Daoy (cell line): ENCODE measurements around the gene CD209. TPM values are rescaled to one million over a fixed set of nuclear protein-coding genes. Genes with fewer than 3 reads are reported as not detected.

ENCODE experiments used
- DNase-seq: peaks from one replicate; pipeline ENCODE4 v3.0.0-alpha.2; 2015; ENCODE audit warnings: low read depth
- total RNA-seq: library from RNA; depleted of rRNA; stranded (reverse); fragments of >200 nt; shearing (Covaris generic); gene quantifications from 2 replicates; pipeline ENCODE4 v1.2.3, GENCODE V29; 2014

CD209 gene
- total RNA-seq, 1 experiment from 2014 or later: not detected

DNA sequence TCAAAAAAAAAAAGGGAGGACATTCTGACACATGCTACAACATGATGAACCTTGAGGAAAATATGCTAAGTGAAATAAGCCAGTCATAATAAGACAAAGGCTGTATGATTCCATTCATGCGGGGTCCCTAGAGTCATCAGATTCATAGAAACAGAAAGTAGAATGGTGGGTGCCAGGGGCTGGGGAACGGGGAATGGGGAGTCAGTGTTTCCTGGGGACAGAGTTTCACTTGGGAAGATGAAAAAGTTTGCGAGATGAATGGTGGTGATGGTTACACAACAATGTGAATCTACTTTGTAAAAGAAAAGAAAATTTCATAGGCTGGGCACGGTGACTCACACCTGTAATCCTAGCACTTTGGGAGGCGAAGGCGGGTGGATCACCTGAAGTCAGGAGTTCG, 9.3 kb downstream of the CD209 start:
- no peak for DNase-seq

DNA sequence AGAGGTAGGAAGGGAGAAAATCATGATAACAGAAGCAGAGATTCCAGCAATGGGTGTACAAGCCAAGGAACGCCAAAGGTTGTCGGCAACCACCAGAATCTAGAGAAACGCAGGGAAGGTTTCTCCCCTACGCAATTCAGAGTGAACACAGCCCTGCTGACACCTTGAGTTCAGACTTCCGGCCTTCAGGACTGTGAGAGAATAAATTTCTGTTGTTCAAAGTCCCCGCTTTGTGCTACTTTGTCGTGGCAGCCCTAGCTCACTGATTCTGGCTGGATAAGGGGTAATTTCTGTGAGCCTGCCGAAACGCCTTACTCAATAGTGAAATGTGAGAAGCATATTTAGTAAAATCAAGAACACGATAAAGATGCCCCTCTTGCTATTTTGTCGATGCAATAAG, 10.1 kb downstream of the CD209 start:
- no peak for DNase-seq

DNA sequence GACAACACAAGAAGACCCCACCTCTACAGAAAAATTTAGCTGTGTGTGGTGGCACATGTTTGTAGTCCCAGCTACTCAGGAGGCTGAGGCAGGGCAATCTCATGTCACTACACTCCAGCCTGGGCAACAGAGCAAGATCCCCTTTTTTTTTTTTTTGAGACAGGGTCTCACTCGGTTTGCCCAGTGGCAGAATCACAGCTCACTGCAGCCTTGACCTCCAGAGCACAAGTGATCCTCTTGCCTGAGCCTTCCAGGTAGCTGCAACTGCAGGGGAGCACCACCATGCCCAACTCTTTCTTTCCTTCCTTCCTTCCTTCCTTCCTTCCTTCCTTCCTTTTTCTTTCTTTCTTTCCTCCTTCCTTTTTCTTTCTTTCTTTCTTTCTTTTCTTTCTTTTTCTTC, 11.2 kb downstream of the CD209 start:
- DNase-seq: no peak

- no peak for DNase-seq
Observed at GRCh38 chr19:7734220-7735203, 12.8 kb downstream of the CD209 start.

DNA sequence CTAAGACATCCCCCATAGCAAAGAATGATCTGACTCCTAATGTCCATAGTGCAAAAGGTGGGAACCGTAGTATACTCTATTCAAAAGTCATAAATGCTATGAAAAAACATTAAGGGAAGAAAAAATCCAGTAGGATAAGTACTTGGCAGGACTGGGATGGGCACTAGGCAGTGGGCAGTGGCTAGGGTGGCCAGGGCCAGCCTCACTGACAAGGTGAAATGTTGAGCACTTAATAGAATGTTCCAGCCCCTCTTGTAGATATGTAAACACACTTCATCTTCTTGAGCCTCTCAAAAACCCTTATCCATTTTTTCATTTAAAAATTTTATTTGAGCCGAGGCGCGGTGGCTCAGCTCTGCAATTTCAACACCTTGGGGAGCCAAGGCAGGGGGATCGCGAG, 14.0 kb downstream of the CD209 start:
- no peak for DNase-seq

GRCh38 chr19:7732045-7732444, 15.3 kb downstream of the CD209 start, which contains the start of gene CLEC4G:
TSS of gene CLEC4G (minus strand) at chr19:7732110. CDS start at chr19:7732102, 8 bp downstream.
- DNase-seq: no peak

- no peak for DNase-seq
Observed at GRCh38 chr19:7731615-7732014, 15.7 kb downstream of the CD209 start.

- DNase-seq: no peak
Observed at GRCh38 chr19:7731218-7731595, 16.1 kb downstream of the CD209 start.

DNA sequence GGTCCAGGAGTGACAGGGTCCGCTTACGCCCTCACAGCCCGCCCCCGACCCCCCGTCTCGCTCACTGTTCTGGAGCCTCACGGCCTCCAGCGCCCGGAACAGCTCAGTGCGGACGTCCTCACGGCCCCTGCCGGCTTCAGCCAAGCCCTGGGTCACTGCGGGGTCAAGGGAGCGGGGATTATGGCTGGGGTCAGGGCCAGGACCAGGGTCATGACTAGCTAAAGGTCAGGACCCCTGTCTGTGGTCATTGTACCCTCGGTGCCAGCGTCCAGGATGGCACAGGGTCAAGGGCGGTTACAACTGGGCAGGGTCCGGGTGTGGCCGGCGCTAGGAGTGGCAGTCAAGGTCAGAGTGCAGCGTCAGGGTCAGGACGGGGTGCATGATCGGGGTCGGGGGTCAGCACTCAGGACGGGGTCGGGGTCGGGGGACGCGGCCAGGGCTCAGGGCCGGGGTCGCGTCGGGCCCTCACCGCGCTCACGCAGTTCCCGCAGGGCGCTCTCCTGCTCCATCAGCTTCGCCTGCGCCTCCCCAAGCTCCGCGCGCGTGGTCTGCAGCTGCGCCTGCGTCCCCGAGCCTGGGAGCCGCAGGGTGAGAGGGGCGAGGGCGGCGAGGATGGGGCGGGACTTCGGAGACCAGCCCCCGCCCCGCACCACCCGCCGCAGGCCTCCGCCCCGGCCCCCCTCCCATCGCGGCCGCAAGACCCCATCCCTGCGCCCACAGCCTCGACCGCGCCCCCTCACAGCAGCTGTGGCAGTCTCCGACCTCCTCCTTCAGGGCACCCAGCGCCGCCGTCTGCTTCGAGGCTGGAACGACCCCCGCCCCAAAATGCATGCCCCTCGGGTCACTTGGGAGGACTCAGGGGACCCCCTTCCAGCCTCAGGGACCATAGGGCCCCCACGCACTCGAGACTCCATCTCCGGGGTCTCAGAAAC, 16.8 kb downstream of the CD209 start:
- DNase-seq: no peak

GRCh38 chr19:7729831-7730285, 17.5 kb downstream of the CD209 start:
- DNase-seq: no peak

DNA sequence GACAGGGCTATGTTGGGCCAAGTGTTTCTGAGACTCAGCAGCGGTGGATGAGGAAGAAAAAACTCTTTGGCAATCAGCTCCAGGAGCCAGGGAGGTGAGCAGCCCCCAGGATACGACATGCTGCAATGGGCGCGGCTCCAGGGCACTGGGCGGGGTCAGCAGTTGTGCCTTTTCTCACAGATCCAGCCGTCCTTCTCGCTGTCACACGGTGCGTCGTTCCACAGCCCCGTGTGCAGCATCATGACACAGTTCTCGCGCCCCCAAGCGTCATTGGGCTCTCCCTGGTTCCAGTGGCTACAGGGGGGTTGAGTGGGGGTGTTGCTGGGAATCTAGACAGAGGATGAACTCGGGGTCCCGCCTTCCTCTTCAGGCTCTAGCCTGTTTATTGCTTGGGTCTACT, 18.1 kb downstream of the CD209 start:
- DNase-seq: no peak

DNA sequence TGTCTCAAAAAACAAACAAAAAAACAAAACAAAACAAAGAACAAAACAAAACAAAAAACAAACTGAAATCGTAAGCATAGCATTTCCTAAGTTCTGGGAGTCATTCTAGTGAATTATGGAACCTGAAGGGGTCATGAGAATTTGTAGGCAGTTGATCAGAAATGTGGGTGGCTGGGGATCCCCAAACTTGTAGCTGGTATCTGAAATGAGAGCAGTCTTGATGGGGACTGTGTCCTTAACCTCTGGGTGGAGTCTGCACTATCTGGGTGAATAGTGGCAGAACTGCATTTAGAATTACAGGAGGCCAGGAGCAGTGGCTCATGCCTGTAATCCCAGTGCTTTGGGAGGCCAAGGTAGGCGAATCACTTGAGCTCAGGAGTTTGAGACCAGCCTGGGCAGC, 21.5 kb downstream of the CD209 start:
- no peak for DNase-seq

DNA sequence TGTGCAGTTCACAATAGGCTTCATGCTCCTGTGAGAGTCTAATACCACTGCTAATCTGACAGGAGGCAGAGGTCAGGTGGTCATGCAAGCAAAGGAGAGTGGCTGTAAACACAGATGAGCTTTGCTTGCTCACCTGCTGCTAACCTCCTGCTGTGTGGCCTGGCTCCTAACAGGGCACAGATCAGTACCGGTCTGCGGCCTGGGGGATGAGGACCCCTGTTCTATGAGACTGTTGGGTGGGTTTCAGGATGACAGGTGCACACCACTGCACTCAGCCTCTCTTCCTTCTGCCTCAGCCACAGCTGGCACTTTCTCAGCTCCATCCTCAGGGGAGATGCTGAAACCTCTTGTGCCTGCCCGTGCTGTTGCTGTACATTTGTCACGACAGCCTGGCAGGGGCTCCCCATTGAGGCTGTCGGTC, 25.1 kb downstream of the CD209 start:
- DNase-seq: no peak

DNA sequence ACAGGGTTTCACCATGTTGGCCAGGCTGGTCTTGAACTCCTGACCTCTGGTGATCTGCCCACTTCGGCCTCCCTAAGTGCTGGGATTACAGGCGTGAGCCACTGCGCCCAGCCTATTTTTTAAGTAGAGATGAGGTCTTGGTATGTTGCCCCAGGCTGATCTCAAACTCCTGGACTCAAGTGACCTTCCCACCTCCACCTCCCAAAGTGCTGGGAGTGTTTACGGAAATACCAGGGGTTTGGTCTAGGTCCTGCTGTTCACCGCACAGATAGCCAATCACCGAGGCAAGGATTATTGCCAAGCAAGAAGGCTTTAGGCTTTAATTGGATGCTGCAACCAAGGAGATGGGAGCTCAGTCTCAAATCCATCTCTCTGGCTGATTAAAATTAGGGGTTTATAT, 27.0 kb downstream of the CD209 start:
- no peak for DNase-seq

DNA sequence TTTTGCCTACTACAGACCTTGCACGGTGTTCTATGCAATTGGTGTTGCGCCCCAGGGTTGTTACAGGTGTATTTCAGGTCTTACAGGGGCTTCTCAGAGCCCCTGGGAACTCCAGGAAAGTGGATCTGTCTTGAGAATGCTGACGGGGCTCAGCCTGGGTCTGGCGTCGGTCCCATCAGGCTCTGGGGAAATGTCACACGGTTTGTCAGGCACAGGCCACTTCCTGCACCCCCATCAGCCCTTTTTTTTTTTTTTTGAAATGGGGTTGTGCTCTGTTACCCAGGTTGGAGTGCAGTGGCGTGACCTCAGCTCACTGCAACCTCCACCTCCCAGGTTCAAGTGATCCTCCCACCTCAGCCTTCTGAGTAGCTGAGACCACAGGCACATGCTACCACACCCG, 28.7 kb downstream of the CD209 start:
- no peak for DNase-seq

- DNase-seq: no peak
Observed at GRCh38 chr19:7716762-7717161, 30.6 kb downstream of the CD209 start.

- DNase-seq: no peak
Observed at GRCh38 chr19:7715671-7716070, 31.7 kb downstream of the CD209 start.

DNA sequence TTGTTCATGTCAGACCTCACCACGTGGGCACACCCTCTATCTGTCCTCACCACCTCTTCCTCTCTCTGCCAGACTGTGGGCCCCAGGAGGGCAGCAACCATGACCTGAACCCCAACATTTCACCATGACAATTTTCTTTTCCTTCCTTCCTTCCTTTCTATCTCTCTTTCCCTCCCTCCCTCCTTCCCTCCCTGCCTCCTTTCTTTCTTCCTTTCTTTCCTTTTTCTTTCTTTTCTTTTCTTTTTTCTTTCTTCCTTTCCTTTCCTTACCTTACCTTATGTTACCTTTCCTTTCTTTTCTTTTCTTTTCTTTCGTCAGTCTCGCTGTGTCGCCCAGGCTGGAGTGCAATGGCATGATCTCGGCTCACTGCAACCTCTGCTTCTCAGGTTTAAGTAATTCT, 36.7 kb downstream of the CD209 start:
- DNase-seq: no peak

DNA sequence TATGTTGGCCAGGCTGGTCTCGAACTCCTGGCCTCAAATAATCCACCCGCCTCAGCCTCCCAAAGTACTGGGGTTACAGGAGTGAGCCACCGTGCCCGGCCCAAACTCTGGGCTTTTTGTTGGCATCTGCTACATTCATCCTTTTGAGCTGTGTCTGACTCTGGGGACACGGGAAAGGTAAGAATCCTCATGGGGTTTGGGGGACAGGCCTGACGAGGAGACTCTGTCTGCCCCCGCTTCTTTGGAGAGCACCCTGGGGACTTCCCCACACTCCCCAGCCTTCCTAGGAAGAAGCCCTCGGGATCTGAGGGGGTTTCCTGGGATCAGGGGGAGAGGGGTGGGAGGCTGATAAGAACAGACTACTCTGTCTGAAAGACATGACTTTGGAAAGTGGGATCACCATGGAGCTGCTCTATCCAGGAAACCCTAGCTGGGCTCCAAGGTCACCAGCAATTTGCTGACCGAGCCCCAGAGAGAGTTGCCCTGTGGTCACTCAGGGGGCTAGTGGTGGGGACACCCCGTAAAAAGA, 37.3 kb downstream of the CD209 start:
- DNase-seq: no peak

- no peak for DNase-seq
Observed at GRCh38 chr19:7706955-7707456, 40.3 kb downstream of the CD209 start.

- no peak for DNase-seq
Observed at GRCh38 chr19:7706188-7706954, 41.0 kb downstream of the CD209 start.
